ENCODE measurements around the gene RAB6B. TPM values are rescaled to one million over a fixed set of nuclear protein-coding genes. Genes with fewer than 3 reads are reported as not detected.

RAB6B gene
- total and polyA plus RNA-seq, 2 experiments from 2014 or later = 1.2 to 3.9 TPM

- Histone ChIP-seq H3F3A (replicated peaks; ENCODE audit: low read depth) (no peaks in the 10 kb centered on the region), H3K9me2 (ENCODE audit: insufficient read depth) (peaks cover under 1% of the 10 kb centered on the region), H2AFZ (no peak overlapping the region), H3K36me3 (ENCODE audit: insufficient read depth) (no peaks in the 10 kb centered on the region), H3K4me2 (no peak overlapping the region), H3K4me1 (ENCODE audit: insufficient read depth) (peaks cover 6% of the 10 kb centered on the region; the same call in 1 of the 2 replicates), H3K27me3 (ENCODE audit: insufficient read depth) (no peaks in the 10 kb centered on the region), H3K79me2 (replicated peaks; ENCODE audit: insufficient read depth) (no peaks in the 10 kb centered on the region), H3K4me3 (no peak overlapping the region), H3K27ac (ENCODE audit: low read depth) (no peak overlapping the region), H4K20me1 (replicated peaks; ENCODE audit: insufficient read depth) (no peaks in the 10 kb centered on the region)
- Mint-ChIP-seq H3K27ac (no peak overlapping the region), H3K9me3 (peaks cover 14% of the 10 kb centered on the region), H3K36me3 (ENCODE audit: low read depth) (no peaks in the 10 kb centered on the region; the same call in 2 of the 3 replicates), H3K27me3 (ENCODE audit: insufficient read depth, low read depth, poor library complexity) (no peaks in the 10 kb centered on the region), H3K4me3 (no peak overlapping the region), H3K4me1 (peaks cover 8% of the 10 kb centered on the region)
- no peak for TF ChIP-seq ZNF462 (CRISPR knock-in tag; IDR thresholded peaks at IDR 0.05)
- no peak for TF ChIP-seq STAT1 (IDR thresholded peaks at IDR 0.05; ENCODE audit: unreplicated experiment)
- no peak for TF ChIP-seq CTCF (conservative IDR thresholded peaks at IDR 0.05; ENCODE audit: low read depth in 2 of 2)
- no peak for TF ChIP-seq ZNF114 (CRISPR knock-in tag; IDR thresholded peaks at IDR 0.05)
- TF ChIP-seq REST (IDR thresholded peaks at IDR 0.05; ENCODE audit: unreplicated experiment) = no peak
- no peak for TF ChIP-seq ETS1 (IDR thresholded peaks at IDR 0.05)
- no peak for TF ChIP-seq POLR2AphosphoS5 (IDR thresholded peaks at IDR 0.05; ENCODE audit: low read depth)
- TF ChIP-seq ZNF331 (CRISPR knock-in tag; IDR thresholded peaks at IDR 0.05; ENCODE audit: low read depth) = no peak
- TF ChIP-seq CREB1 (CRISPR knock-in tag; IDR thresholded peaks at IDR 0.05; ENCODE audit: low read depth) = no peak
- no peak for TF ChIP-seq EZH2phosphoT487 (IDR thresholded peaks at IDR 0.05; ENCODE audit: unreplicated experiment)
- TF ChIP-seq NANOG (IDR thresholded peaks at IDR 0.05; ENCODE audit: borderline replicate concordance) = no peak
- TF ChIP-seq JUNB (IDR thresholded peaks at IDR 0.05; ENCODE audit: unreplicated experiment) = no peak
- ATAC-seq = no peak
- DNase-seq (ENCODE audit: low spot score) = no peak
Measured at GRCh38 chr3:133781570-133781969, 114.1 kb downstream of the RAB6B start.
